Vagina (tissue), 2 donors: ENCODE results near the gene ACSF3. TPM values are rescaled to one million over a fixed set of nuclear protein-coding genes. Genes with fewer than 3 reads are reported as not detected.

Experiments
- DNase-seq, 2 donors: peaks; one replicate each; pipeline ENCODE4 v3.0.0-alpha.2; 2017; ENCODE audit errors: extremely low spot score in 2 of 2
- H3K27ac ChIP-seq: fragments of 200-600 bp; sonication (generic); one replicate; pipeline ENCODE4 v1.5.1; 2019
- H3K27me3 ChIP-seq: fragments of 200-600 bp; sonication (generic); one replicate; pipeline ENCODE4 v1.5.1; 2019
- H3K36me3 ChIP-seq, 2 donors: fragments of 200-600 bp; sonication (generic); one replicate each; pipeline ENCODE4 v1.5.1; 2017 to 2019
- H3K4me1 ChIP-seq: fragments of 200-600 bp; sonication (generic); one replicate; pipeline ENCODE4 v1.5.1; 2019
- H3K4me3 ChIP-seq, 2 donors: fragments of 200-600 bp; sonication (generic); 1 replicate in 1 of 2; 2 replicates in 1 of 2; pipeline ENCODE4 v1.5.1; 2016 to 2019
- H3K9me3 ChIP-seq: fragments of 200-600 bp; sonication (generic); one replicate; pipeline ENCODE4 v1.5.1; 2019
- POLR2A ChIP-seq, 2 donors: fragments of 450-650 bp; IDR thresholded peaks; one replicate each; pipeline ENCODE4 v1.6.1; 2017; ENCODE audit warnings: antibody characterized with exemption in 2 of 2, mild to moderate bottlenecking in 2 of 2, moderate library complexity in 2 of 2
- POLR2AphosphoS5 ChIP-seq, 2 donors: sonication (generic); formaldehyde crosslinking; IDR thresholded peaks; one replicate each; pipeline ENCODE4 v1.9.0; 2017; ENCODE audit warnings: antibody characterized with exemption in 2 of 2, mild to moderate bottlenecking in 2 of 2, low read depth in 1 of 2; ENCODE audit not compliant: insufficient read depth in 1 of 2
- intact Hi-C: fragments of 100-400 bp; cut with DNase I; formaldehyde crosslinking; loops from one replicate; pipeline ENCODE4 v1.15.1; 2023
- total RNA-seq: library from RNA; depleted of rRNA; stranded (reverse); fragments of >200 nt; gene quantifications from one replicate; pipeline ENCODE4 v1.2.3, GENCODE V29; 2016
- TF ChIP-seq, protein P1 (sequence below), 3 experiments: fragments of 450-650 bp in 2 of 3; fragments of 200-600 bp in 1 of 3; sonication (generic) in 1 of 3; IDR thresholded peaks; one replicate each; pipeline ENCODE4 v1.5.1; 2017 to 2019; ENCODE audit warnings: antibody characterized with exemption in 3 of 3, mild to moderate bottlenecking in 2 of 3, moderate library complexity in 2 of 3

Gene ACSF3
- total RNA-seq, 1 donor from 2014 or later, result 23.3 TPM

DNA sequence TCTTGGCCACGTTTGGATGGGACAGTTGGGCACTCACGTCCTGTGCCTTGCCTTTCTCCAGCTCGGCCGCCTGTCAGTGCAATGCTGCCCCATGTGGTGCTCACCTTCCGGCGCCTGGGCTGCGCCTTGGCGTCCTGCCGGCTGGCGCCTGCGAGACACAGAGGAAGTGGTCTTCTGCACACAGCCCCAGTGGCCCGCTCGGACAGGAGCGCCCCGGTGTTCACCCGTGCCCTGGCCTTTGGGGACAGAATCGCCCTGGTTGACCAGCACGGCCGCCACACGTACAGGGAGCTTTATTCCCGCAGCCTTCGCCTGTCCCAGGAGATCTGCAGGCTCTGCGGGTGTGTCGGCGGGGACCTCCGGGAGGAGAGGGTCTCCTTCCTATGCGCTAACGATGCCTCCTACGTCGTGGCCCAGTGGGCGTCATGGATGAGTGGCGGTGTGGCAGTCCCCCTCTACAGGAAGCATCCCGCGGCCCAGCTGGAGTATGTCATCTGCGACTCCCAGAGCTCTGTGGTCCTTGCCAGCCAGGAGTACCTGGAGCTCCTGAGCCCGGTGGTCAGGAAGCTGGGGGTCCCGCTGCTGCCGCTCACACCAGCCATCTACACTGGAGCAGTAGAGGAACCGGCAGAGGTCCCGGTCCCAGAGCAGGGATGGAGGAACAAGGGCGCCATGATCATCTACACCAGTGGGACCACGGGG, 7.1 kb downstream of the ACSF3 start:
- intact Hi-C loops, result no loop called here
- DNase-seq, result no peak
- TF ChIP-seq POLR2A (IDR thresholded peaks at IDR 0.05) (no peak), POLR2AphosphoS5 (IDR thresholded peaks at IDR 0.05; ENCODE audit: insufficient read depth in 1 of 2, low read depth in 1 of 2) (no peak)
- TF ChIP-seq, protein P1, sequence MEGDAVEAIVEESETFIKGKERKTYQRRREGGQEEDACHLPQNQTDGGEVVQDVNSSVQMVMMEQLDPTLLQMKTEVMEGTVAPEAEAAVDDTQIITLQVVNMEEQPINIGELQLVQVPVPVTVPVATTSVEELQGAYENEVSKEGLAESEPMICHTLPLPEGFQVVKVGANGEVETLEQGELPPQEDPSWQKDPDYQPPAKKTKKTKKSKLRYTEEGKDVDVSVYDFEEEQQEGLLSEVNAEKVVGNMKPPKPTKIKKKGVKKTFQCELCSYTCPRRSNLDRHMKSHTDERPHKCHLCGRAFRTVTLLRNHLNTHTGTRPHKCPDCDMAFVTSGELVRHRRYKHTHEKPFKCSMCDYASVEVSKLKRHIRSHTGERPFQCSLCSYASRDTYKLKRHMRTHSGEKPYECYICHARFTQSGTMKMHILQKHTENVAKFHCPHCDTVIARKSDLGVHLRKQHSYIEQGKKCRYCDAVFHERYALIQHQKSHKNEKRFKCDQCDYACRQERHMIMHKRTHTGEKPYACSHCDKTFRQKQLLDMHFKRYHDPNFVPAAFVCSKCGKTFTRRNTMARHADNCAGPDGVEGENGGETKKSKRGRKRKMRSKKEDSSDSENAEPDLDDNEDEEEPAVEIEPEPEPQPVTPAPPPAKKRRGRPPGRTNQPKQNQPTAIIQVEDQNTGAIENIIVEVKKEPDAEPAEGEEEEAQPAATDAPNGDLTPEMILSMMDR (IDR thresholded peaks at IDR 0.05), result no peak
- Histone ChIP-seq H3K9me3 (no peaks in the 10 kb centered on the region), H3K27me3 (no peaks in the 10 kb centered on the region), H3K36me3 (peaks cover 0 to 39% of the 10 kb centered on the region in 2 donors), H3K27ac (no peak overlapping the region), H3K4me3 (no peak overlapping the region), H3K4me1 (peaks cover 17% of the 10 kb centered on the region)

DNA sequence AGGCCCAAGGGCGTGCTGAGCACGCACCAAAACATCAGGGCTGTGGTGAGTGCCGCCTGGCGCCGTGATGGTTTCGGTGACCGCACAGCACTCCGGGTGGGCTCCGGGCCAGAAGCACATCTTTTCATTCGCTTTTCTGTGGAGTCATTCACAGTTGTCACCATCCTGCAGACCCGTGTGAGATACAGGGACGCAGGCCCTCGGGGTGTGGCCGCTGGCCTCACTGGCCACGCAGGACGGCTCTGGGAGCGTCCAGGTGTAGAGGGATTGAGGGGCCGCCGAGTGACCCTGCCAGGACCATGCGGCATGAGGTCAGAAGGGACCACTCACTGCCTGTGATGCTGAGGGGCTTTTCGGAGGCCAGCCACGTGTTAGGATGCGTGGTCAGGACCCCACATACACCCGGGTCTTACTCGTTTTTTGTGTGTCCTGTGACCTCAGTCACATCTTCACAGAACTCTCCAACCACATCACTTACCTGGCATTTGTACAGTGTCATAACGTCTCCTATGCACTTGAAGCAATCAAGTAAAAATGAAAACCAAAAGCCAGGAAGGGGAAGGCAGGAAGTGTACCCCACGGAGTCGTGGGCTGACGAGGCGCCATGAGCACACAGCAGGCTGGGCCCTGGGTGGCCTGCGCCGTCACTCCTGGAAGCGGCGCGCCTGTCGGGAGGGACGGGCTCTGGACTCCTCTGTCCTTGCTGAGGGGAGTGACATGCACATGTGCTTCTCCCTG, 7.8 kb downstream of the ACSF3 start:
- peaks cover 0 to 39% of the 10 kb centered on the region in 2 donors for H3K36me3 ChIP-seq
- no peaks in the 10 kb centered on the region for H3K9me3 ChIP-seq
- H3K27ac ChIP-seq, result no peak overlapping the region
- no peak overlapping the region for H3K4me3 ChIP-seq
- intact Hi-C loops, result no loop called here
- no peaks in the 10 kb centered on the region for H3K27me3 ChIP-seq
- no peak for TF ChIP-seq POLR2A (IDR thresholded peaks at IDR 0.05)
- TF ChIP-seq, protein P1 (IDR thresholded peaks at IDR 0.05), result no peak
- TF ChIP-seq POLR2AphosphoS5 (IDR thresholded peaks at IDR 0.05; ENCODE audit: insufficient read depth in 1 of 2, low read depth in 1 of 2), result no peak
- DNase-seq, result no peak
- H3K4me1 ChIP-seq, result peaks cover 13% of the 10 kb centered on the region

DNA sequence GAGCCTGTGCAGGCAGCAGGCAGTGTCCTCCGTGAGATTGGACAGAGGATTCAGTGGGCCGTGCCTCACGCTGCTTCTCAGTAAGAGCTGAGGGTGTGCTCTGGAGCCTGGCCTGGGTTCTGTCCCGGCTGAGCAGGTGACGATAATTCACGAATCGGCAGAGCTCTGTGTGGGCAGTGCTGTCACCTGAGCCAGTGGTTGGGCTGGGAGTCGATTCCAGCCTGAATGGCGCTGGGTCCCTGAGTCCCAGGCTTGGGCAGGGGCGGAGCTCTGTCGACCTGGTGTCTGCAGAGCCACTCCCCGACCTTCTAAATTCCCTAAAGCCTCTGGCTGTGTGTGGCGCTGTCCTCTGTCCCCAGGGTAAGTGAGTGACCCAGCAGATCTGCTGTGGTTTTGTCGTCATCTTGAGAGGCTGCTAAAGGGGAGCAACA, 8.4 kb downstream of the ACSF3 start:
- H3K9me3 ChIP-seq, result no peaks in the 10 kb centered on the region
- H3K27ac ChIP-seq, result no peak overlapping the region
- H3K36me3 ChIP-seq, result peaks cover 0 to 43% of the 10 kb centered on the region in 2 donors
- TF ChIP-seq POLR2AphosphoS5 (IDR thresholded peaks at IDR 0.05; ENCODE audit: insufficient read depth in 1 of 2, low read depth in 1 of 2) (no peak), POLR2A (IDR thresholded peaks at IDR 0.05) (no peak)
- TF ChIP-seq, protein P1 (IDR thresholded peaks at IDR 0.05), result no peak
- intact Hi-C loops, result no loop called here
- no peak for DNase-seq
- no peak overlapping the region for H3K4me3 ChIP-seq
- H3K4me1 ChIP-seq, result peaks cover 7% of the 10 kb centered on the region
- H3K27me3 ChIP-seq, result no peaks in the 10 kb centered on the region

DNA sequence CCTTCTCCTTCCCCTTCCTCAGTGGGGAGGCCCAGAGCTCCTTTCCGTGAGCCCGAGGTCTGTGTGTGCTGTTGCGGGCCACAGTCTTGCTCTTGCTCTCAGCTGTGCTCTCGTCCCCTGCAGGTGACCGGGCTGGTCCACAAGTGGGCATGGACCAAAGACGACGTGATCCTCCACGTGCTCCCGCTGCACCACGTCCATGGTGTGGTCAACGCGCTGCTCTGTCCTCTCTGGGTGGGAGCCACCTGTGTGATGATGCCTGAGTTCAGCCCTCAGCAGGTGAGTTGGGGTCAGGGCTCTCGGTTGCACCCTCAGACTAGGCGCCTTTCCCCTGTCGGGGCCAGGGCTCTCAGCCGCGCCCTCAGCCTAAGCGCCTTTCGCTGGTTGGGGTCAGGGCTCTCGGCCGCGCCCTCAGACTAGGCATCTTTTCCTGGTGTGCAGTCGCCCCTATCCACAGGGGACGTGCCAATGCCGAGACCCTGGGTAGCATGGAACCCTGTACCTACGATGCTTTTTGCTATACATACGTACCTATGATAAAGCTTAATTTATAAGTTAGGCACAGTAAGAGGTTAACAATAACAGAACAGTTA, 8.9 kb downstream of the ACSF3 start:
- H3K4me1 ChIP-seq, result peaks cover 5% of the 10 kb centered on the region
- TF ChIP-seq POLR2AphosphoS5 (IDR thresholded peaks at IDR 0.05; ENCODE audit: insufficient read depth in 1 of 2, low read depth in 1 of 2), result no peak
- TF ChIP-seq POLR2A (IDR thresholded peaks at IDR 0.05), result no peak
- TF ChIP-seq, protein P1 (IDR thresholded peaks at IDR 0.05), result no peak
- no peak for DNase-seq
- intact Hi-C loops, result no loop called here
- no peaks in the 10 kb centered on the region for H3K9me3 ChIP-seq
- no peak overlapping the region for H3K27ac ChIP-seq
- H3K4me3 ChIP-seq, result no peak overlapping the region
- no peaks in the 10 kb centered on the region for H3K27me3 ChIP-seq
- H3K36me3 ChIP-seq, result peaks cover 0 to 49% of the 10 kb centered on the region in 2 donors
